GM19238 (cell line): ENCODE measurements around the gene MPC2.
"Not testable (repeated sequence)": the region's sequence is repeated elsewhere in the genome, so short reads cannot be mapped to it uniquely, and the experiment has no call there.

Experiments
- DNase-seq: peaks from one replicate; pipeline ENCODE4 v3.0.0; 2011; ENCODE audit warnings: low spot score; ENCODE audit not compliant: insufficient read length

The MPC2 gene

GRCh38 chr1:167909691-167910180 is 27.1 kb downstream of the MPC2 start:
- DNase-seq = no peak

DNA sequence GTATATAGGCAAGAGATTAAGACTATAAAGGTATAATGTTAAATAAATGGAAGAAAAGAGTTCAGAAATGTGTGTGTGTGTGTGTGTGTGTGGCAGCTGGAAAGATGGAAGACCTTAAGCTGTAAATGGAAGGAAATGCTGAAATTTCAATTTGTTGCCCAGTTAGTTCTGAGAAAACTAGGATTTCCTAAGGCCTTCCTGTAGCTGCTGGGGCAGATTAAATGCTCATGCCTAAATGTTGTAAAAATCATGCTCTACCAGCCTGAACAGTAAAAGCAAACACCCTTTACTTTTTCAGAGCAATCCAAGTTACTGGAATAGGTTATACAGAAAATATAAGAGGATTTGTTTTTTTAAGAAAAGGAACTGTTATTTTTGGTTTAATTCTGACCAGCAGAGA is 31.2 kb downstream of the MPC2 start:
- DNase-seq = no peak

- DNase-seq = no peak
These were observed 31.7 kb downstream of the MPC2 start for GRCh38 chr1:167905182-167905581.

GRCh38 chr1:167904652-167905130 is 32.2 kb downstream of the MPC2 start:
- DNase-seq = no peak

DNA sequence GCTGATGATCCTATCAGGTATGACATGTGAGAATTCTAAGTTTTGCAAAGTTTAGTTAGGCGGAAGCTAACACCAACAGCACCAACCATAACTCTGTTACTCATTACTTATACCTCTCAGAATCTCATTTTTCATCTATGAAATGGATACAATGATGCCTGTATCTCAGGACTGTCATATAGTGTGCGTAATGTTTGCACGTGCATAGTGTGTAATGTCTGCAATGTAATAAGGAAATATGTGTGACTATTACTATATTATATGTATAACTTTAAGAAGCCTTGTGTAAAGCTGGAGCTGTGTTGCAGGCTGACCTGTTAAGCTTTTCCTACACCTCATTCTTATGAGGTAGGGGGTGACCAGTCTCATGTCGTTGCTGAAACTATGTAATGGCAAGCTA is 36.0 kb downstream of the MPC2 start:
- no peak for DNase-seq

DNA sequence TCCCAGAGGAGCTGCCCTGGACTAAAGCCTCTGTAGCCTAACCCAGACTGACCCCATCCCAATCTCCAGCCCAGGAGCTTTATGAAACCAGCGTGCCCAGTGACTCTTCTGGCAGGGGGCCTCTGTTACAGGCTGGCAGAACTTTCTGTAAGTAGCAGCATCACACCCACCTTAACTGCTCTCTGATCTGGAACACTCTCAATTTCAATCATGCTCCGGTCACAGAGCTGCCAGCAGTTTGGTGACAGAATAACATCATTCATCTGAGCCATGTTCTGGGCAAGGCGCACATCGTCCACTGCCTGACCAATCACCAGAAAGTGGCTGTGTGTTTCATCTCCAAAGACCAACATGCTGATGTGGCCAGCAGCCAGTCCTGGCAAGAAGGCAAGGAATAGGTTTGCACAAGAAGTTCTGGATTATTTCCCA is 37.6 kb downstream of the MPC2 start:
- DNase-seq = peak; percentile 15

DNA sequence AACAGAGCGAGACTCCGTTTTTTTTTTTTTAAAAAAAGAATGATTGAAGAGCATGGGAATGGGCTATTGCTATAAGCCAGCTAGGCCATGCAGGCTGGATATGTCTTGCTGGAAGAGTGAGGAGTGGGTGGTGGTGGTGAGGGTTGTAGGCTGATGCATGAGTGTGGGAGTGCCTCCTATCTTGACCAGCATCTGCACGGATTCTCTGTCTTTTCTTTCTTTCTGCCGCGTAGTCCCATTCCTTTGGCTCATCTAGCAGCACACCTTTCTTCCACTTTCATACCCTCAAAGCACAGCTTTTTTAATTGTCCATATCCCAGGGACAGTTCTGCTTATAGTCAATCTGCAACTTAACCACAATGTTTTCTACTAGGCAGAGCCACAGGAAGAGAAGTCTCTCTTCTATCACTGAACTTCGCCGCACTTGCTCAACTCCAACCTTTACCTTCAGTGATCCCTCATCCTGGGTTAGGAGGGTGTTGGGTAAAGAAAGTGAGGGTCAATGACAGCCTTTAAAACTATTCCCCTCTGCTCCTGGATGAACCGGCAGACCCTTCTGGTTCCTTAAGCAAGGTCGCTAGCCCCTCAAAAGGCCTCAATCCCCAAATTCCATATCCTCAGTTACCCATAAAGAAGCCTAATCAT is 38.2 kb downstream of the MPC2 start:
- DNase-seq = no peak

DNA sequence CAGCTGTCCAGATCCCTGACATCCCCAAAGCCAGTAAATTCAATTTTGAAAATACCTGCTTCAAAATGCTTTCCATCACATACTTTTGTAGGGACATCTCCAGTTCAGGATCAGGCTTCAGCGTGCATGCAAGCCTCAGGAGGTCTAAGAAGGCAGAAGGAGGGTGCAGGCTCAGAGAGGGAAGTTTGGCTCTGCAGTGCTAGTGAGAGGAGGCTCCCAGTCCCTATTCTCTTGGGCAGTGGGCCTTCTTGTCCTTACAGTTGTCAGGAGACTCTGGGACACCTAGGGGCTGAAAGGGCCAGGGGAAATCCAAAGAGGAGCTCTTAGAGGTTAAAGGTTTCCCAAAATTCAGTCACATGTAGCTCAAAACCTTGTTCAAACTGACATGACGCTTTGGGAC is 43.1 kb downstream of the MPC2 start:
- no peak for DNase-seq

DNA sequence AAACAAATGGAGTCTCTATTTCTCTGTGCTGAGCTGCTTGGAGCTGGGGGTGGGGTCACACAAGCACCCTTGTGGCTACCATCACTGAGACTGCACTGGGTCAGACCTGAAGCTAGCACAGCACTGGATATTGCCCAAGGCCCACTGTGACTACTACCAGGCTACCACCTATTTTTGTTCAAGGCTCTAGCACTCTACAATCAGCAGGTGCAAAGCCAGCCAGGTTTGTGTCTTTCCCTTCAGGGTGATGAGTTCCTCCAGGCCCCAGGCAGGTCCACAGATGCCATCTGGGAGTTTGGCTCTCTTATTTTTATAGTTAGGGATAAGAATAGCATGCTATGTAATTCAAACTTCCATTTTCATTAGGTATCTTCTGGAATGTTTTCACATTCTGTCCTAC is 46.5 kb downstream of the MPC2 start:
- no peak for DNase-seq

- DNase-seq = not testable (repeated sequence)
These were observed 49.7 kb downstream of the MPC2 start for GRCh38 chr1:167887187-167887586.

DNA sequence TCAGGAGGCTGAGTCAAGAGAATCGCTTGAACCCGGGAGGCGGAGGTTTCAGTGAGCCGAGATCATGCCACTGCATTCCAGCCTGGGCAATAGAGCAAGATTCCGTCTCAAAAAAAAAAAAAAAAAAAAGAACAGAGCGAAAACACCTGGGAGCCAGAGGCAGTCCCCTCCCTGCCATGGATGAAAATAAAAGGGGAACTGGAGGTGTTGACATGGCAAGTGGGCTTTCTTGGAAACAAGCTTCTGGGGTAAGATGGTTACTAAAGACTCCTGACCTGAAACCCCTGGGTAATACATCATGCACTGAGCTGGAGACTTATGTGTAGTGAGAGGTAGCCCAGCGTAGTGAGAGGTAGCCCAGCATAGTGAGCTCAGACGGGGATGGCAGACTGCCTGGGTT is 54.5 kb downstream of the MPC2 start:
- no peak for DNase-seq

GRCh38 chr1:167881786-167882185 is 55.1 kb downstream of the MPC2 start:
- DNase-seq = no peak

DNA sequence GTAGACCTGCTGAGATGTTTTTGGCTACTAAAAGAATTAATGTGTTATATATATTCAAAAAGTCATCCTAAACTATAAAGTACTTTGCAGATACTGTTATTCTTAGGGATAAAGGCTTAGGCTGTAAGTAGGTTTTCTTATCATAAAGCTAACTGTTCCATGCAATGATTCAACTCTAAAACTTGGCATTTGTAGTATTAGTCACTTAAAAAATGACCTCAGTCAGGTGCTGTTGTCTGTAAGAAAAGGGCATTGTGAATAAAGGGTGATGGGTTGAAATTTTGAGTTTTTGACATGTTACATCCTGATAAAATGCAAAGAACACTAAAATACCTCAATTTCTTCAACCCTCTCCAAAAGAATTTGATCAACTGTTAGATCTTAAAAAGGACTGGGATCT is 55.8 kb downstream of the MPC2 start:
- no peak for DNase-seq

- DNase-seq = no peak
These were observed 56.3 kb downstream of the MPC2 start for GRCh38 chr1:167880580-167881021.

- no peak for DNase-seq
These were observed 57.4 kb downstream of the MPC2 start for GRCh38 chr1:167879508-167879907.

DNA sequence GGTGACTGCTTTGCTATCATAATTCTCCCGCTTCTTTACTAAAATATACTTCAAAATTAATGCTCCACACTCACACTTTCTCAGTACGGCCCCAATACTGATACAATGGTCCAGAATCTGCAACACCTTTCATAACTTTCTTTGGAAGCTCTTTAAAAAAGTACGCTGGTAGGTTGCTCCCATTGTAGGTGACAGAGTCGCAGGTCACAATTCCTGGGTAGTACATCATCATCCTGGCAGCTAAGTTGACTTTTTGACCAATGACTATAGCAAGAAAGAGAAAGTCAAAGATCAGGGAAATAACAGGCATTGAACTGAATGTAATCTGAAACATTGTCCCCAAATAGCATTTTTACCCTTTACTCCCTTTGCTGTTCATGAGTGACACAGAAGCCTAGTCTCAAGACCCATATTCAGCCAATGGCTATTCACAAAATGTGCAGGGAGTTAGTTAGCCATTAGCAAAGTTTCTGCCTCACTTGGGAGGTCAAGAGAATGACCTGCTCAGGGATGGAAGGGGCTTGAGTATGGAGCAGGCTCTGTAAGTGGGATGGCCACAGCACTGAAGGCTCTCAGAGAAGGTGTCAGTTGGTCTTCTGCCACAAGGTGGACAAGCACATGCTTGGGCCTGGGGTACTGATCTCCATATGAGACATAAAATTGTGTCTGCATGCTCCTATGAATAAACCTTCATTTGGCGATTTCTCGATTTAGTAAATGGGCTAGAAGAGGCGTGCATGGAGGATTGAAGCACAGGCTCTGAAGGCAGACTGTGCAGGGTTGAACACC is 58.3 kb downstream of the MPC2 start:
- no peak for DNase-seq

- no peak for DNase-seq
These were observed 60.2 kb downstream of the MPC2 start for GRCh38 chr1:167876597-167877175.

- no peak for DNase-seq
These were observed 65.5 kb downstream of the MPC2 start for GRCh38 chr1:167871331-167871730.

DNA sequence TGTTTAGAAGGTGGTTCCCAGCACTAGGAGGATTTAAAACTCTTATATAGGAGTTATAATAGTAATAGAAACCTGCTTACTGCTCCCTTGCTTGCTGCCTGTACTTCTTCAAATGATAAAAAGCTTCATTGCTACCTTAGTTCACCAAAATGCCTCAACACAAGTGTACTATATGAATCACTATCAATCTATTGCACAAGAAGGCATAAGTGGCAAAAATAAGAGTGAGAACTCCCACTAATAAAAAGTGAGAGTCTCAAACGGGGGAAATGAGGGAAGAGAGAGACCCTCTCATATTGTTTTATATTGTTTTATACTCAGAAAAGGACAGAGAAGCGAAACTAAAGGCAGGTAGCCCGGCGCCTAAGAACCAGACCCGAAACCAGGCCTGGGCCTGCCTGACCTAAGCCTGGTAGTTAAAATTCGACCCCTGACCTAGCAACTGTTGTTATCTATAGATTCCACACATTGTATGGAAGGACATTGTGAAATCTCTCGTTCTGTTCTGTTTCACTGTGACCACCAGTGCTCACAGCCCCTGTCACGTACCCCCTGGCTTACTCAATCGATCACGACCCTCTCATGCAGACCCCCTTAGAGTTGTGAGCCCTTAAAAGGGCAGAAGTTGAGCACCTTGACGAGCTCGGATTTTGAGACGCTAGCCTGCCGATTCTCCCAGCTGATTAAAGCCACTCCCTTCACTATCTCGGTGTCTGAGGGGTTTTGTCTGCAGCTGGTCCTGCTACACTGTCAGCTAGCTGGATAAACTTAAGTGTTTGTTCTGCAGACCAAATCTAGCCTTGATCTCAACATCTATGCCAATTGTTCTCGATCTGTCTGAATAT is 67.5 kb downstream of the MPC2 start:
- not testable (repeated sequence) for DNase-seq

DNA sequence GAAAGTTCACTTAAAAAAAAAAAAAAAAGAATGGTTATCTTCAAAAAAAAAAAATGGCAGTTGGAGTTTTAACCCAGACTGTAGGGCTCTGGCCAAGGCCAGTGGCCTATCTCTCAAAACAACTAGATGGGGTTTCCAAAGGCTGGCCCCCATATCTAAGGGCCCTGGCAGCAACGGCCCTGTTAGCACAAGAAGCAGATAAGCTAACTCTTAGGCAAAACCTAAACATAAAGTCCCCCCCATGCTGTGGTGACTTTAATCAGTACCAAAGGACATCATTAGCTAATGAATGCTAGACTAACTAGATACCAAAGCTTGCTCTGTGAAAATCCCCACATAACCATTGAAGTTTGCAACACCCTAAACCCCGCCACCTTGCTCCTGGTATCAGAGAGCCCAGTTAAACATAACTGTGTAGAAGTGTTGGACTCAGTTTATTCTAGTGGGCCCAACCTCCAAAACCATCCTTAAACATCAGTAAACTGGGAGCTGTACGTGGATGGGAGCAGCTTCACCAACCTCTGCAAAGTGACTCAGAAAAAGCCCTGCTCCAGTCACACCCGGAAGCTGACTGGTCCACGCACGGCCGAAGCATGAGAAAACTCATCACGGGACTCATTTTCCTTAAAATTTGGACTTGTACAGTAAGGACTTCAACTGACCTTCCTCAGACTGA is 70.0 kb downstream of the MPC2 start:
- not testable (repeated sequence) for DNase-seq
